Activated CD4-positive, CD25-positive, alpha-beta regulatory T cell (primary cell): ENCODE measurements around the gene ATL1.
"Not testable (repeated sequence)": the region's sequence is repeated elsewhere in the genome, so short reads cannot be mapped to it uniquely, and the experiment has no call there.

Experiments used
- DNase-seq, 4 experiments: peaks; one replicate each; lab custom pipeline; 2025; lab: John Stamatoyannopoulos, UW

Gene ATL1

DNA sequence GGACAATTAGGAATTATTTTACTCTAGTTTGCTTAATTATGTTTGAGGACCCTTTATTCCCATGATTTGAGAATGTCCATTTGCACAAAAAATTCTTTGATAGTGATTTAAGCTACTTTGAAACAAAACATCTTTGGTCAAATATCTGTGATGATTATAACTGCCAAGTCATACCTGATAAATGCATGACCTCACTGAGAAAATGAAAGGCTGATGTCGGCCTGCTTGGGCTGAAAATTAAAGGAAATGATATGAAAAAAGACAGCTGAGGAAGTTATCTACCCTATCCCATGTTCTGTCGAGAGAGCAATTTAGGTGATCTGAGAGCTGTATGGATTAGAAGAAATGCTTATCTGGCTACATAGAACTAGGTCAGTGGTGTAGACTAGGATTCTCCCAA is 43.6 kb downstream of the ATL1 start:
- no peak for DNase-seq

DNA sequence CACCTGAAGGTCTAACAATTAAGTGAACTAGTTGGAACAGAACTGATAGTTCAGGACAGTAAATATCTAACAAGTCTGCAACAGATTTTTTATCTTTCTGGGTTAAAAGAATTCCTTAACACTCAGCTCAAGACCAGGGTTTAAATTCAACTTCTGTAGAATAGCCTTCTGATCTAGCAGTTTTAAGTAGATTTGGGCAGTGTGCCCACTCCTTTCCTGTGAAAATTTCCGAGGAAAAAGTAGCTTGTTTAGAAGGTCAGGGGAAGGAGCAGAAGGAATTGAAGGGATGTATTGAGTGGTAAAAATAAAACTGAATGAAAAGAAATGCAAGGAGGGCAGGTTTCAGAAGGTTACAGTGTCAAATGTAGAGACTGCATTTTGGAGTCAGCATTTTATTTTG is 45.8 kb downstream of the ATL1 start:
- DNase-seq: no peak

DNA sequence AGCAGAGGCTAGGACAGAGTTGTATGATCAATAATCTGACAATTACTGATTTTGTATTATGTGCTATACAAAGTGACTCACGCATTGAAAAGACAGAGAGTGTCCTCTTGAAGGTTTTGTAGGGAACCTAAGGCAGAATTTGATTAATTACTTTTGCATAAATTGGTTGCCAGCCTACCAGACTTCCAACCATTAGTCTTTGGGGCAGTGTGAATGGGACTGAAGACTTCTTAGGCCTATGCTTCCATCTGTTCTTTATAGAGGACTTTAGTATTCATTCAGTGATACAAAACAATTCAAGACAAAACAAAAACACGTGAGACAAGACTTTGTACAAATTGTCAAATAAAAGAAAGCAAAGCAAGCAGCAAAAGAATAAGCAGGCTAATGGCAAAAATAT is 46.5 kb downstream of the ATL1 start:
- DNase-seq: no peak

DNA sequence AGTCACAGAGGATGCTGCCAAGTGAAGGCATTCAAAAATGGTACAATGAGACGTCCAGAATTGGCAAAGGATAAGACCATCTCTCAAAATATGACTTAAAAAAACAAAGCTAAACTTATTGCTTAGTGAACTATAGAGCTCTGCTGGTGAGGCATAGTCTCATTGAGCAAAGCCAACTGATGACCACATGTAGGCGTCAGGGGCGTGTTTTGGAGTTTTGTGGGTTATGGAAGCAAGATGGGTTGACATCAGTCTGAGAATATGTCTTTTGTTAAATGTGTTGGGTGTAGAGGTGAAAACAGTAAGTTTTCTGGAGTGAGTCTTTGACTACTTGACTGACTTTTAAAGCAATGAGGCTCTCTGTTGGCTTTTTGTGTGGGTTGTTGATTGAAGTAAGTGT is 47.2 kb downstream of the ATL1 start:
- DNase-seq: no peak

- no peak for DNase-seq
Observed at GRCh38 chr14:50607761-50608160, 47.8 kb downstream of the ATL1 start.

DNA sequence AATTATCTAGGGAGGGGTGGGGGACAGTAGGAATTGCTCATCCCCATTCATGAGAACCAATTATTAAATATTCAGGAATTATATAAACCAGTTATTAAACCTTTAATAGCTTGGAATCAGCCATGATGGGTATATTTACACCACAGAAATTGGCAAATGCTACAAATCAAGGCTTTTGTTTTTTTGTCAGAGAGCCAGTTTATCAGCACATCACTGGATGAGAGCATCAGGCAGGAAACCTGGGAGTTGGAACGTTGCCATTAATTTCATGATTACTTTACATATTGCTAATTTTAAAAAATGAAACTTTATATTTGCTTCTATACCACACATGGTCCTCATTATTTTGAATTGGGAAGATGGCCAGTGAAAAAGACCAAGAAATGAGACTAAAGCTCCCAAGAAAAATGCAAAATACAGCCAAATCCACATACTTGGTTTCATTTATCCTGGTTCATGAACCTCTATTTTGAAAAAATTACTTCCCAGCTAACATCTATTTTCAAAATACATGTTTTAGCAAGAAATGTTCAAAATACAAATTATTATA is 48.4 kb downstream of the ATL1 start:
- DNase-seq: no peak

DNA sequence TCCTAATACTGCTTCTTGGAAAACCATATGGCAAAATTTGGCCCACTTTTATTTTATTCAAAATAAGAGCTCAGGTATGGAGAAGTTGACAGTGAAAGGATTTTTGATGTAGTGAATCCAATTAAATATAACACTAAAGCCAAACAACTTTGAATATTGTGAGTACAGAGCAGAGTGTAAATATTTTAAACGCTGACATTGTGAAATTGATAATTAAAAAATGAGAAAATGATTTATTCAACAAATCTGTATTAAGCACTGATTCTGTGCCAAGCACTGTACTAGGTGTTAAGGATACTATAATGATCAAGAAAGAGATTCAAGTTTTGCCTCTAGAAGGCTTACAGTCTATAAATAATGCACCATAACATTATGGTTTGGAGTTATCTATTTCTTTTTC is 50.5 kb downstream of the ATL1 start:
- DNase-seq: no peak

DNA sequence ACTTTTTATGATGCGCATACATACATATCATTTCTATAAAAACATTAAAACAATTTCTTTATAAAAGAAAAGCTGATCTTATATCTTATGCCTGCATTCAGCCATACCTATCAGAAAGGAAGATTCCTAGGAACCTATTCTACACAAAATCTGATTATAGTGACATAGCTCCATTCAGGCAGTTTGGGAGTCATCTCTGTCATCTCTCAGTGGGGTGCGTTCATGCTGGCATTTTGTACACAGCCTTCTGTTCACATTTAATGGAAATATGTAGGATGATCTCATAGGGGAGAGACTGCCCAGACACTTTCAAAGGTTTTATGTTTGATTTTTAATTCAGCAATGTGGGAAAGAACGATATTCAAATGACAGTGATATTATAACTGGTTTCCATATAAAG is 52.9 kb downstream of the ATL1 start:
- no peak for DNase-seq

- no peak for DNase-seq
Observed at GRCh38 chr14:50615056-50615455, 55.1 kb downstream of the ATL1 start.

DNA sequence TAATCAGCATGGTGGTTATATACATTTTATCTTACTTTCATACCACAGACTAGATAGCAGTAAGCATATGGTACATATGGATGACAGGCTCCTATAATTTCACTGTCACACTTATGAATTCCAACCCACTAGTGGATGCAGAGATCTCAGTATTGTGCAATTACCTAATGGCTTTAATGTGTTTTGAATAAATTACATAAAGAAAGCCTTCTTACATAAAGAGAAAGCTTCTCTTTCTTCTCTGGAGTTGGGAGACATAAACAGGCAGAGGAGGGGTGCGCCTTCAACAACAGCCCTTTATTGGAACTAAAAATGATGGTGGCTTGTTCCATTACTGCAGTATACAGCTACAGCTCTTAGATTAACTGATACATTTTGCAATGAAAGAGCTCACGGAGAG is 55.6 kb downstream of the ATL1 start:
- DNase-seq: no peak

- DNase-seq: no peak
Observed at GRCh38 chr14:50616275-50616674, 56.3 kb downstream of the ATL1 start.

- DNase-seq: no peak
Observed at GRCh38 chr14:50619569-50620141, 59.7 kb downstream of the ATL1 start.

DNA sequence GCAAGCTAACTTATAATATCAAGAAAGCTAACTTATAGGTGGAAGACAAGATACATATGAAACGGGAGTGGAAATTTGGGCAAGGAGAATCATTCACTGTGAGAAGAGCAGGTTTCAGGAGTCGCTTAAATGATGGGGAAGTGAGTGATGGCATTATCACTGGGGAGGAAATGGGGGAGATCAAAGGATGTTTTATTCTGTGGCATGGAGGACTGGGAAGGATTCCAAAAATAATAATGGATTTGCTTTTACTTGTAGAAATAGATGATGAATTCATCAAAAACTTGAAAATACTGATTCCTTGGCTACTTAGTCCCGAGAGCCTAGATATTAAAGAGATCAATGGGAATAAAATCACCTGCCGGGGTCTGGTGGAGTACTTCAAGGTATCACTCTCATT is 60.4 kb downstream of the ATL1 start:
- no peak for DNase-seq

DNA sequence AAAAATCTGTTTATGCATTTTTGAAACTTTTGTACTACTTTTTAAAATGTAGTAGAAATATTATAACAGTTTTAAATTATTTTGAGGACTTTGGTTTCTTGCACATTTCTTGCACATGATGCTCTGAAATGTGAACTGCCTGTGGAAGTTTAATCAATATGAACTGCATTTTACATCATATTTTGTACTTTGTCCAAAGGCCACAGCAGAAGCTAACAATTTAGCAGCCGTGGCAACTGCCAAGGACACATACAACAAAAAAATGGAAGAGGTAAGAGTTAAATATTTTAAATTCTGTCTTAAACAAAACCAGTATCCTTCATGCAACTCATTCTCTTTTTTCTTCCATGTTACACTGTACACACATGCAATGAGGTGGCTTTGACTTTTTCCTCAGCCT is 63.0 kb downstream of the ATL1 start:
- DNase-seq: no peak

- DNase-seq: no peak
Observed at GRCh38 chr14:50624447-50624846, 64.5 kb downstream of the ATL1 start.

DNA sequence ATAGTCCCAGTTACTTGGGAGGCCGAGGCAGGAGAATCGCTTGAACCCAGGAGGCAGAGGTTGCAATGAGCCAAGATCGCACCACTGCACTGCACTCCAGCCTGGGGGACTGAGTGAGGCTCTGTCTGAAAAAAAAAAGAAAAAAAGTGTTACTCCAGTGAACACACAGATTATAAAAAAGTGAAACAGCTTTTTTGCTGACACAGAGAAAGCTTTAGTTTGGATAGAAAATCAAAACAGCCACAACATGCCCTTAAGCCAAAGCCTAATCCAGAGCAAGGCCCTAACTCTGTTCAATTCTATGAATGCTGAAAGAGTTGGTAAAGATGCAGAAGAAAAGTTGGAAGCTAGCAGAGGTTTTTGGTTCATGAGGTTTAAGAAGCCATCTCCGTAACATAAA is 65.0 kb downstream of the ATL1 start:
- not testable (repeated sequence) for DNase-seq

- DNase-seq: no peak
Observed at GRCh38 chr14:50631408-50631821, 71.5 kb downstream of the ATL1 start.

DNA sequence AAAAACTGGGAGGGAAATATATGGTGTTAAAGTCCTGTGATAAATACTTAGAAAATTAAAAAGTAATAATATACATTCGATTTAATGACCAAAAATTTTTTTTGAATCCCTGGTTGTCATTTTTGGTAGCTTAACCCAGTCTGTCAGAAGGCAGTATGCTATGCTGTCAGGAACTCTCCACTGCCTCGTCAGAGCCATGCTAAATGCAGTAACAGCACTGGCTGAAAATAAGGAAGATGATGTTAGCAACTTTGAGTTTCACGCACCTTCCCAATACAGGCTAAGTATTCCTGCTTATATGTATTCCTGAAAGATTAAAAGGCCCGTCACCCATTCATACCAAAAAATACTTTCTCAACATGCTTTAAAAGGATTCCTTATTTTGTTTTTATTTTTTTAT is 74.0 kb downstream of the ATL1 start:
- DNase-seq: no peak

DNA sequence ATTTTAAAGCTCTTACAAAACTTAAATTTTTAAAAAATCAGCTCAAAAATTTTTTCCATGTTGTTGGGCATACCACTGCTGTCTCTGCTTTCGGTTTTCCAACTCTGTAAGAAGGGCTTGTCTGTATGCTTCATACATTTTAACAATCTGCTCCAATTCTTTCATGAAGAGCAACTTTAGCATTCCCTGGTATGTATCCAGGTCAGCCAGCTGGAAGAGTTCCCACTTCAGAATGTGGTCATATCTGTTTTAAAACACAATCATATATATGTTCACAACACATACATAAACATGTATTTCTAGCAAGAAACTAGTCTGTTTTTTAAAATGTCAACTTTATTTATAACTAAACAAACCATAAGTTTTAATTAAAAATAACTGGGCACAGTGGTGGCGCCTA is 75.2 kb downstream of the ATL1 start:
- DNase-seq: no peak

DNA sequence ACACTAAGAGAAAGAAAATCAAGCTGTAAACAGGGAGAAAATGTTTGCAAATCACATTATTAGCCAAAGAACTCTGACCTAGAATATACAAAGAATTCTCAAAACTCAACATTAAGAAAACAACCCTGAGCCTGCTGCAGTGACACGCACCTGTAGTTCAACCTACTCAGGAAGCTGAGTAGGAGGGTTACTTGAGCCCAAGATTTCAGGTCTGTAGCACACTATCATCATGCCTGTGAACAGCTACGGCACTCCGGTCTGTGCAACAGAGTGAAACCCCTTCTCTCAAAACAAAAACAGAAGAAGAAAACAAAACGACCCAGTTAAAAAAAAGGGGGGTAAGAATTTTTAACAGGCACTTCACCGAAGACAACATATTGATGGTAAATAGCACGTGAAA is 87.3 kb downstream of the ATL1 start:
- no peak for DNase-seq

DNA sequence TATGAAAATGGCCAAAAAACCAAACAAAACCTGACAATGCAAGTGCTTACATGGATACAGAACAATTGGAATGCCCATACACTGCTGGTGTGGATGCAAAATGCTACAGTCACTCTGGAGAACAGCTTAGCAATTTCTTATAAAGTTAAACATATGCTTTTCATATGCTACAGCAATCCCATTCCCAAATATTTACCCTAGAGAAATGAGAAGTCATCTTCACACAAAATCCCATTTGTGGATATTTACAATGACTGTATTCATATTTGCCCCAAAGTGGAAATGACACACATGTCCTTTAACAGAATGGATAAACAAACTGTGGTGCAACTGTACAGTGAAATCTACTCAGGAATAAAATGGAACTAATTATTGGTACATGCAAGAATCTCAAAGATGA is 87.8 kb downstream of the ATL1 start:
- no peak for DNase-seq

DNA sequence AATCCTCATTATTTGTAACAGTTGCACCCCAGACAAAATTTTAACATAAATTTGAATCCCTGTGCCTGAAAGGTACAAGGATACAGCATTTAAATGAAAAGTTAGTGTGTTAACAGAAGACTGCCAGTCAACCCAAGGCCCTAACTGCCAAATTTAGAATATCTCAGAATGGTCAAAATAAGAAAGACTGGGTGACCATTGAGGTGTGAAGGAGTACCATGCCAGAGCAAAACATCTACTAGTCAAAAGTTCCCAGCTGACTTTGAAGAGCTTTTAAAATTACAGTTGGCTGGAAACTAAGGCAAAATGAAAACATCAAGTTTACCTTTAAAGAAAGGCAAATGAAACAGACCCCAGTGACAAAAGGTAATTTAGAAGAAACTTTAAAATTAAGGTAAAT is 89.7 kb downstream of the ATL1 start:
- DNase-seq: no peak

GRCh38 chr14:50656776-50657175 is 96.8 kb downstream of the ATL1 start:
- DNase-seq: no peak

DNA sequence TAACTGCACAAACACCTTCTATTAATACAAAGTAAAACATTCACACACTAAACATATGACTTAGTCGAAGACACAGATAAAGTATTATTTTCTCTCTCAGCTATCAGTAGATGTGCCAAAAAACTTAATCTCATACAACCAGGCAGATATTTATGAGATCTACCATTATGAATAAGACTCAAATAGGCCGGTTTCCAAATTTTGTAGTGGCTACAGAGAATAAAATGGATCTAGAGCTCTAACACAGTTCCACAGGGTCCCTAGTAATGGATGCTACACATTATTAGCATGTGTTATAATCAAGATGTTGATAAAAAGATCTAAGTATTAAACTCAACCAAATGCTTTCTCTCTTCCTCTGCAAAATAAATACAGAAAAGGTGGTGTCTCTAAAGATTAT is 97.8 kb downstream of the ATL1 start:
- no peak for DNase-seq

- no peak for DNase-seq
Observed at GRCh38 chr14:50658203-50658602, 98.3 kb downstream of the ATL1 start.
